DMS79 (cell line): ENCODE measurements around the gene TMEM30B.
"Not testable (repeated sequence)": the region's sequence is repeated elsewhere in the genome, so short reads cannot be mapped to it uniquely, and the experiment has no call there.

Experiments
- DNase-seq: peaks from one replicate; lab custom pipeline; 2025; lab: John Stamatoyannopoulos, UW

The TMEM30B gene

GRCh38 chr14:61281186-61281947 lies at the start of gene TMEM30B:
TSS of gene TMEM30B (minus strand) at chr14:61281338. CDS start at chr14:61281147, 191 bp downstream.
- DNase-seq, result peak; percentile 97

GRCh38 chr14:61330511-61330910 lies 49.4 kb upstream of the TMEM30B start:
- no peak for DNase-seq

GRCh38 chr14:61329478-61330051 lies 48.4 kb upstream of the TMEM30B start:
- DNase-seq, result no peak

GRCh38 chr14:61328626-61329262 lies 47.6 kb upstream of the TMEM30B start:
- DNase-seq, result no peak

- no peak for DNase-seq
Measured at GRCh38 chr14:61326847-61327246, 45.7 kb upstream of the TMEM30B start.

- no peak for DNase-seq
Measured at GRCh38 chr14:61326146-61326545, 45.0 kb upstream of the TMEM30B start.

GRCh38 chr14:61325166-61325565 lies 44.0 kb upstream of the TMEM30B start:
- DNase-seq, result no peak

GRCh38 chr14:61323970-61324369 lies 42.8 kb upstream of the TMEM30B start:
- DNase-seq, result no peak

GRCh38 chr14:61322799-61323290 lies 41.7 kb upstream of the TMEM30B start:
- peak; percentile 72 for DNase-seq

- peak; percentile 72 for DNase-seq
Measured at GRCh38 chr14:61322011-61322798, 41.1 kb upstream of the TMEM30B start.

- peak; percentile 55 for DNase-seq
Measured at GRCh38 chr14:61321385-61322010, 40.4 kb upstream of the TMEM30B start, which contains the start of gene PRKCH. TSS of gene PRKCH (plus strand) at chr14:61321579. CDS start at chr14:61322102, 523 bp downstream.

GRCh38 chr14:61320806-61321384 lies 39.8 kb upstream of the TMEM30B start:
- DNase-seq, result no peak

- DNase-seq, result not testable (repeated sequence)
Measured at GRCh38 chr14:61320170-61320569, 39.0 kb upstream of the TMEM30B start.

GRCh38 chr14:61319706-61320105 lies 38.6 kb upstream of the TMEM30B start:
- DNase-seq, result no peak

- DNase-seq, result no peak
Measured at GRCh38 chr14:61319086-61319485, 37.9 kb upstream of the TMEM30B start.

- DNase-seq, result no peak
Measured at GRCh38 chr14:61315313-61315712, 34.2 kb upstream of the TMEM30B start.

- not testable (repeated sequence) for DNase-seq
Measured at GRCh38 chr14:61308701-61309100, 27.6 kb upstream of the TMEM30B start.

GRCh38 chr14:61308198-61308597 lies 27.1 kb upstream of the TMEM30B start:
- no peak for DNase-seq

- DNase-seq, result no peak
Measured at GRCh38 chr14:61304688-61305087, 23.6 kb upstream of the TMEM30B start.

GRCh38 chr14:61300754-61301153 lies 19.6 kb upstream of the TMEM30B start:
- DNase-seq, result no peak

GRCh38 chr14:61300209-61300608 lies 19.1 kb upstream of the TMEM30B start:
- no peak for DNase-seq
